ENCODE measurements around the gene PRCP. TPM values are rescaled to one million over a fixed set of nuclear protein-coding genes. Genes with fewer than 3 reads are reported as not detected.

The PRCP gene
- total RNA-seq, 1 experiment from 2014 or later, result 53.9 TPM

DNA sequence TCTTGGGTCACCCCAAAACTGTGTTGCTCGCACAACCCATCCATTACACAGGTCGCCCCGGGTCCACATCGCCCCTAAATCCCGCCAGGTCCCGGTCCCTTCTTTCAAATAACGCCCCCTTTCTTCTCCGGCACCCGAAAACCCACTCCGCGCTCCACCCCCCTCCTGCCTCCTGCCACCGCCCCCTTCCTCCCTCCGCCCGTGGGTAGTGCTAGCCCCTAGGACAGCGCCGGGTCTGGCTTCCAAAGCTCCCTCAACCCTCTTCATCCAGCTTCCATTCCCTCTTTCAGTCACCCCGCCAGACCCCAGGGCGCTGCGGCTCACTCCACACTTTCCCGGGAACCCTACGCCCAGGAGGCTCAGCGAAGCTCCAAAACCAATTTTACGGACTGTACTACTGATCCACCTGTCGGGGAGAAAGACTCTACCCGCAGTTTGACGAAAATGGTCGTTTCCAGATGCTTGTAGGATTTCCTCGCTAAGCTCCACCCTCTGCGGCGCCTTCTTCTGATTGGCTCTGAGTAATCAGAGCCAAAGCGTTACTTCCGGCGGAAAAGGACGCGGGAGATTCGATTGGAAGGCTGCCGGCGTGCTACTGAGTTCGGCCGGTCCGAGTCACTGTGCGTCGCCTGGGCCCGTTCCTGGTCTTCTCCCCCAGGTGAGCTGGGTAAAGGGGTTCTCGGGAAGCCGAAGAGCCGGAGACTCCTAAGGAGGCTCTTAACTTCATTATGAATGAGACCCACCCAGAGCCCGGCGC, 1.1 kb upstream of the PRCP start, which contains the start of gene DDIAS (continued):
- TF ChIP-seq, protein P1, sequence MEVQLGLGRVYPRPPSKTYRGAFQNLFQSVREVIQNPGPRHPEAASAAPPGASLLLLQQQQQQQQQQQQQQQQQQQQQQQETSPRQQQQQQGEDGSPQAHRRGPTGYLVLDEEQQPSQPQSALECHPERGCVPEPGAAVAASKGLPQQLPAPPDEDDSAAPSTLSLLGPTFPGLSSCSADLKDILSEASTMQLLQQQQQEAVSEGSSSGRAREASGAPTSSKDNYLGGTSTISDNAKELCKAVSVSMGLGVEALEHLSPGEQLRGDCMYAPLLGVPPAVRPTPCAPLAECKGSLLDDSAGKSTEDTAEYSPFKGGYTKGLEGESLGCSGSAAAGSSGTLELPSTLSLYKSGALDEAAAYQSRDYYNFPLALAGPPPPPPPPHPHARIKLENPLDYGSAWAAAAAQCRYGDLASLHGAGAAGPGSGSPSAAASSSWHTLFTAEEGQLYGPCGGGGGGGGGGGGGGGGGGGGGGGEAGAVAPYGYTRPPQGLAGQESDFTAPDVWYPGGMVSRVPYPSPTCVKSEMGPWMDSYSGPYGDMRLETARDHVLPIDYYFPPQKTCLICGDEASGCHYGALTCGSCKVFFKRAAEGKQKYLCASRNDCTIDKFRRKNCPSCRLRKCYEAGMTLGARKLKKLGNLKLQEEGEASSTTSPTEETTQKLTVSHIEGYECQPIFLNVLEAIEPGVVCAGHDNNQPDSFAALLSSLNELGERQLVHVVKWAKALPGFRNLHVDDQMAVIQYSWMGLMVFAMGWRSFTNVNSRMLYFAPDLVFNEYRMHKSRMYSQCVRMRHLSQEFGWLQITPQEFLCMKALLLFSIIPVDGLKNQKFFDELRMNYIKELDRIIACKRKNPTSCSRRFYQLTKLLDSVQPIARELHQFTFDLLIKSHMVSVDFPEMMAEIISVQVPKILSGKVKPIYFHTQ (CRISPR knock-in tag; IDR thresholded peaks at IDR 0.05), result no peak
- TF ChIP-seq JAZF1 (CRISPR knock-in tag; IDR thresholded peaks at IDR 0.05) (no peak), NR3C1 (CRISPR knock-in tag; conservative IDR thresholded peaks at IDR 0.05; ENCODE audit: low read depth) (no peak), E2F5 (CRISPR knock-in tag; IDR thresholded peaks at IDR 0.05) (no peak), GABPB1 (CRISPR knock-in tag; IDR thresholded peaks at IDR 0.05) (peak; percentile 79), ZNF425 (CRISPR knock-in tag; conservative IDR thresholded peaks at IDR 0.05) (no peak), ZBTB43 (CRISPR knock-in tag; IDR thresholded peaks at IDR 0.05) (no peak), ZNF232 (CRISPR knock-in tag; IDR thresholded peaks at IDR 0.05) (no peak; the same call in 1 of the 2 replicates), ELF4 (CRISPR knock-in tag; IDR thresholded peaks at IDR 0.05; ENCODE audit: low read depth) (no peak), GTF2I (CRISPR knock-in tag; conservative IDR thresholded peaks at IDR 0.05) (no peak), IRF2 (CRISPR knock-in tag; IDR thresholded peaks at IDR 0.05; ENCODE audit: borderline replicate concordance, low read depth) (no peak), ZNF317 (CRISPR knock-in tag; IDR thresholded peaks at IDR 0.05; ENCODE audit: borderline replicate concordance, low read depth) (no peak), NFATC4 (CRISPR knock-in tag; IDR thresholded peaks at IDR 0.05) (no peak), ZNF219 (CRISPR knock-in tag; IDR thresholded peaks at IDR 0.05; ENCODE audit: borderline replicate concordance) (no peak), NFE2L1 (CRISPR knock-in tag; IDR thresholded peaks at IDR 0.05) (peak; percentile 20; the same call in 1 of the 2 replicates), ZNF138 (CRISPR knock-in tag; conservative IDR thresholded peaks at IDR 0.05) (no peak), AFF4 (CRISPR knock-in tag; IDR thresholded peaks at IDR 0.05; ENCODE audit: borderline replicate concordance) (no peak)
- TF ChIP-seq, protein P2, sequence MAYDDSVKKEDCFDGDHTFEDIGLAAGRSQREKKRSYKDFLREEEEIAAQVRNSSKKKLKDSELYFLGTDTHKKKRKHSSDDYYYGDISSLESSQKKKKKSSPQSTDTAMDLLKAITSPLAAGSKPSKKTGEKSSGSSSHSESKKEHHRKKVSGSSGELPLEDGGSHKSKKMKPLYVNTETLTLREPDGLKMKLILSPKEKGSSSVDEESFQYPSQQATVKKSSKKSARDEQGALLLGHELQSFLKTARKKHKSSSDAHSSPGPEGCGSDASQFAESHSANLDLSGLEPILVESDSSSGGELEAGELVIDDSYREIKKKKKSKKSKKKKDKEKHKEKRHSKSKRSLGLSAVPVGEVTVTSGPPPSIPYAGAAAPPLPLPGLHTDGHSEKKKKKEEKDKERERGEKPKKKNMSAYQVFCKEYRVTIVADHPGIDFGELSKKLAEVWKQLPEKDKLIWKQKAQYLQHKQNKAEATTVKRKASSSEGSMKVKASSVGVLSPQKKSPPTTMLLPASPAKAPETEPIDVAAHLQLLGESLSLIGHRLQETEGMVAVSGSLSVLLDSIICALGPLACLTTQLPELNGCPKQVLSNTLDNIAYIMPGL (CRISPR knock-in tag; IDR thresholded peaks at IDR 0.05), result peak; percentile 38; the same call in 1 of the 2 replicates
- TF ChIP-seq, protein P3, sequence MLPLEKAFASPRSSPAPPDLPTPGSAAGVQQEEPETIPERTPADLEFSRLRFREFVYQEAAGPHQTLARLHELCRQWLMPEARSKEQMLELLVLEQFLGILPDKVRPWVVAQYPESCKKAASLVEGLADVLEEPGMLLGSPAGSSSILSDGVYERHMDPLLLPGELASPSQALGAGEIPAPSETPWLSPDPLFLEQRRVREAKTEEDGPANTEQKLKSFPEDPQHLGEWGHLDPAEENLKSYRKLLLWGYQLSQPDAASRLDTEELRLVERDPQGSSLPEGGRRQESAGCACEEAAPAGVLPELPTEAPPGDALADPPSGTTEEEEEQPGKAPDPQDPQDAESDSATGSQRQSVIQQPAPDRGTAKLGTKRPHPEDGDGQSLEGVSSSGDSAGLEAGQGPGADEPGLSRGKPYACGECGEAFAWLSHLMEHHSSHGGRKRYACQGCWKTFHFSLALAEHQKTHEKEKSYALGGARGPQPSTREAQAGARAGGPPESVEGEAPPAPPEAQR (CRISPR knock-in tag; IDR thresholded peaks at IDR 0.05), result no peak
- TF ChIP-seq, protein P4, sequence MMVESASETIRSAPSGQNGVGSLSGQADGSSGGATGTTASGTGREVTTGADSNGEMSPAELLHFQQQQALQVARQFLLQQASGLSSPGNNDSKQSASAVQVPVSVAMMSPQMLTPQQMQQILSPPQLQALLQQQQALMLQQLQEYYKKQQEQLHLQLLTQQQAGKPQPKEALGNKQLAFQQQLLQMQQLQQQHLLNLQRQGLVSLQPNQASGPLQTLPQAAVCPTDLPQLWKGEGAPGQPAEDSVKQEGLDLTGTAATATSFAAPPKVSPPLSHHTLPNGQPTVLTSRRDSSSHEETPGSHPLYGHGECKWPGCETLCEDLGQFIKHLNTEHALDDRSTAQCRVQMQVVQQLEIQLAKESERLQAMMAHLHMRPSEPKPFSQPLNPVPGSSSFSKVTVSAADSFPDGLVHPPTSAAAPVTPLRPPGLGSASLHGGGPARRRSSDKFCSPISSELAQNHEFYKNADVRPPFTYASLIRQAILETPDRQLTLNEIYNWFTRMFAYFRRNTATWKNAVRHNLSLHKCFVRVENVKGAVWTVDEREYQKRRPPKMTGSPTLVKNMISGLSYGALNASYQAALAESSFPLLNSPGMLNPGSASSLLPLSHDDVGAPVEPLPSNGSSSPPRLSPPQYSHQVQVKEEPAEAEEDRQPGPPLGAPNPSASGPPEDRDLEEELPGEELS (CRISPR knock-in tag; IDR thresholded peaks at IDR 0.05), result no peak
